Activated B cell treated with CpG ODN at 0.5 μM for 24 hours (primary cell): Measurements from ENCODE around the gene NCKAP5. TPM values are rescaled to one million over a fixed set of nuclear protein-coding genes. Genes with fewer than 3 reads are reported as not detected.

Experiments used
- ATAC-seq: fragments of 200-7000 bp; cut with Tn5 transposase; one replicate; pipeline ENCODE4 v1.10.0; 2021; ENCODE audit warnings: low read depth, mild to moderate bottlenecking, moderate library complexity
- CTCF ChIA-PET: fragments of 350-600 bp; sonication (Branson Sonifier 250); formaldehyde crosslinking; loops from one replicate; lab custom pipeline; 2021; ENCODE audit warnings: antibody characterized with exemption; lab: Charles Lee
- POLR2A ChIA-PET: fragments of 350-600 bp; sonication (Branson Sonifier 250); formaldehyde crosslinking; loops from one replicate; lab custom pipeline; 2021; ENCODE audit warnings: antibody characterized with exemption; lab: Charles Lee
- DNase-seq: peaks from one replicate; pipeline ENCODE4 v3.0.0; 2022
- H3K27ac Mint-ChIP-seq: one replicate; pipeline ENCODE4 v1.8.0; 2020; ENCODE audit warnings: mixed read lengths
- H3K27me3 Mint-ChIP-seq: one replicate; pipeline ENCODE4 v1.8.0; 2021; ENCODE audit warnings: mixed read lengths
- H3K36me3 Mint-ChIP-seq: one replicate; pipeline ENCODE4 v1.8.0; 2021; ENCODE audit warnings: low read depth, mixed read lengths
- H3K4me1 Mint-ChIP-seq: one replicate; pipeline ENCODE4 v1.8.0; 2021; ENCODE audit warnings: mixed read lengths
- H3K4me3 Mint-ChIP-seq: one replicate; pipeline ENCODE4 v1.8.0; 2020; ENCODE audit warnings: mild to moderate bottlenecking, mixed read lengths
- H3K9me3 Mint-ChIP-seq: one replicate; pipeline ENCODE4 v1.8.0; 2020; ENCODE audit warnings: mixed read lengths
- CTCF ChIP-seq: fragments of 200-600 bp; IDR thresholded peaks from one replicate; pipeline ENCODE4 v1.8.0; 2022; ENCODE audit warnings: antibody characterized with exemption, mild to moderate bottlenecking
- intact Hi-C: fragments of 100-400 bp; cut with micrococcal nuclease; formaldehyde crosslinking; loops from one replicate; pipeline ENCODE4 v1.15.1; 2024
- total RNA-seq: library from RNA; stranded (reverse); gene quantifications from 2 replicates; pipeline ENCODE4 v1.2.3, GENCODE V29; 2022

Gene NCKAP5
- total RNA-seq, 1 donor from 2014 or later = not detected

DNA sequence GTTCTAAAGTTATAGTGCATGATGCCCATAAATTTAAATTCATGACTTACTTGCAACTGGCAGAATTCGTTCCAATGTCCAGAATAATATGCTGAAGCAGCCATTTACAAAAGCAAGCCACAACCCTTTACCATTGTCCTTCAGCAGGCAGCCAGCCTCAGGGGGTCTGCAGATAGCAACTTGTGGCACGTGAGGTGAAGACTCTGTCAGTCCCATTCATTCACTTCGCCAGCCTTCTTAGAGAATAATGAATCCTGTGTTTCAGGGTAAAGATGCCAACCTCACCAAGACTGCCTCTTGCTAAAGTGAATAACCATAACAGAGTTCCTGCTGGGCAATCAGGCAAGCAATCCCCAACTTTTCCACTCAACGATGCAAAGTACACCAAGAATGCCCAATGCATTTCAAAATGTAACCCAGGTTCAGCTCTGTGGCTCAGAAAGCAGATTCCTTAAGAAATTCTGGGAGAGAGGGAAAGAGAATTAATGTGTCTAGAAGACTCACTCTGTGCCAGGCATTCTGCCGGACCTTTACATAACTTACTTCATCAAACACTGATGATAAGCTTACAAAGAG, 315.4 kb downstream of the NCKAP5 start:
- Mint-ChIP-seq H3K27me3 (no peaks in the 10 kb centered on the region), H3K4me3 (no peak overlapping the region), H3K27ac (no peak overlapping the region), H3K36me3 (no peaks in the 10 kb centered on the region), H3K9me3 (no peaks in the 10 kb centered on the region), H3K4me1 (peaks cover 4% of the 10 kb centered on the region)
- intact Hi-C loops = no loop called here
- CTCF ChIA-PET = no interaction called here
- ATAC-seq (no peak), DNase-seq (no peak)
- TF ChIP-seq CTCF = no peak
- POLR2A ChIA-PET = no interaction called here

GRCh38 chr2:133249362-133249761, 318.9 kb downstream of the NCKAP5 start:
- intact Hi-C loops = no loop called here
- DNase-seq (no peak), ATAC-seq (no peak)
- H3K36me3 Mint-ChIP-seq = no peaks in the 10 kb centered on the region
- no peak overlapping the region for H3K4me3 Mint-ChIP-seq
- no peak for TF ChIP-seq CTCF
- no peaks in the 10 kb centered on the region for H3K9me3 Mint-ChIP-seq
- ChIA-PET POLR2A (no interaction called here), CTCF (no interaction called here)
- H3K4me1 Mint-ChIP-seq = peaks cover 17% of the 10 kb centered on the region
- no peaks in the 10 kb centered on the region for H3K27me3 Mint-ChIP-seq
- no peak overlapping the region for H3K27ac Mint-ChIP-seq

GRCh38 chr2:133248264-133248663, 320.0 kb downstream of the NCKAP5 start:
- DNase-seq (no peak), ATAC-seq (no peak)
- no peaks in the 10 kb centered on the region for H3K27me3 Mint-ChIP-seq
- no peaks in the 10 kb centered on the region for H3K36me3 Mint-ChIP-seq
- intact Hi-C loops = no loop called here
- H3K4me1 Mint-ChIP-seq = peaks cover 17% of the 10 kb centered on the region
- POLR2A ChIA-PET = no interaction called here
- no peak overlapping the region for H3K27ac Mint-ChIP-seq
- CTCF ChIA-PET = no interaction called here
- TF ChIP-seq CTCF = no peak
- no peak overlapping the region for H3K4me3 Mint-ChIP-seq
- no peaks in the 10 kb centered on the region for H3K9me3 Mint-ChIP-seq

DNA sequence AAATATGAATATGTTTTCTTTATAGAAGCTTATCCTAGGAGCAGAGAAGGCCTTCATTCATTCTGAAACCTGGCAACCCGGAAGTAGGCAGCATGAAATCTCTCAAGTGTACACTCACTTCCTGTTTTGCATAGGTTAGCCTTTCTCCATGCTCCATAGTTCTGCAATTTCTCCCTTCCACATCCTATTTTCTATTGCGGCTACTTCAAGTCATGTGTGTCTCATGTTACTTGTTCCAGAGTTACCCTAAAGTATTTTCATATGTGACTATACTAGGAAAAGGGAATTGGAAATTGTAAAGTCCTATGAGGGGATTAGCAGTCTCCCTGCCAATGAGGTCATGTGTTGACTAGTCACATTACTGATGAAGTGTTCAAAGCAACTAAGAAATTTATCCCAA, 320.6 kb downstream of the NCKAP5 start:
- intact Hi-C loops = no loop called here
- no peak for DNase-seq
- POLR2A ChIA-PET = no interaction called here
- CTCF ChIA-PET = no interaction called here
- peak; percentile 40 for ATAC-seq
- TF ChIP-seq CTCF = no peak
- H3K4me3 Mint-ChIP-seq = no peak overlapping the region
- H3K36me3 Mint-ChIP-seq = no peaks in the 10 kb centered on the region
- no peaks in the 10 kb centered on the region for H3K9me3 Mint-ChIP-seq
- no peaks in the 10 kb centered on the region for H3K27me3 Mint-ChIP-seq
- peaks cover 17% of the 10 kb centered on the region for H3K4me1 Mint-ChIP-seq
- no peak overlapping the region for H3K27ac Mint-ChIP-seq

GRCh38 chr2:133241224-133241571, 327.1 kb downstream of the NCKAP5 start:
- Mint-ChIP-seq H3K27me3 (no peaks in the 10 kb centered on the region), H3K4me3 (no peak overlapping the region), H3K27ac (no peak overlapping the region), H3K36me3 (no peaks in the 10 kb centered on the region), H3K9me3 (no peaks in the 10 kb centered on the region), H3K4me1 (no peaks in the 10 kb centered on the region)
- DNase-seq (no peak), ATAC-seq (no peak)
- ChIA-PET POLR2A (no interaction called here), CTCF (no interaction called here)
- no peak for TF ChIP-seq CTCF
- intact Hi-C loops = no loop called here
